Stimulated activated CD4-positive, alpha-beta T cell treated with anti-CD3 and anti-CD28 coated beads, Interleukin-4, amount 100 ng/mL, for 4 hours (primary cell): ENCODE data around the gene IRX6.

Experiments used
- DNase-seq, 2 experiments: peaks; one replicate each; pipeline ENCODE4 v3.0.0-alpha.2; 2020

IRX6 gene

GRCh38 chr16:55323637-55324271 lies at the start of gene IRX6:
Gene IRX6, plus strand, starts transcription at chr16:55324203. Its CDS starts 889 bp downstream, at chr16:55325092.
- DNase-seq = no peak

GRCh38 chr16:55274391-55274790 lies 49.6 kb upstream of the IRX6 start:
- no peak for DNase-seq

GRCh38 chr16:55275167-55275566 lies 48.8 kb upstream of the IRX6 start:
- DNase-seq = no peak

DNA sequence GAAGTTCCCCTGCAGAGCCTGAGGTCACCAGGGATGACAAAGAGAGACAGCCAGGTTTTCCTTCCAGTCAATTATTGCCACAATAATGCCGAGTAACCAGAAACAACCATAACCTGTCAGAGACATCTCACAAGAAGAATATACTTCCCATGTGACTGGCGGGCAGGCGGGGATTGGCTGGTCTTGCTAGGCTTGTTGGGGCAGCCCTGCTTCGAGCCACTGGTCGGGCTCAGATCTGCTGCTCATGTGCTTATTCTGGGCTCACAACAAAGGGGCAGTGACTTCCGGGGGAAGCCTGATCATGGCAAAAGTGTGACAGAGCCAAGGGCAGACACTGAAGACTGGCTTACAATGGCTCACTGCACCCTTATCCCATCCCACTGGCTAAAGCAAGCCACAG lies 48.1 kb upstream of the IRX6 start:
- DNase-seq = no peak

GRCh38 chr16:55277536-55277935 lies 46.5 kb upstream of the IRX6 start:
- DNase-seq = no peak

DNA sequence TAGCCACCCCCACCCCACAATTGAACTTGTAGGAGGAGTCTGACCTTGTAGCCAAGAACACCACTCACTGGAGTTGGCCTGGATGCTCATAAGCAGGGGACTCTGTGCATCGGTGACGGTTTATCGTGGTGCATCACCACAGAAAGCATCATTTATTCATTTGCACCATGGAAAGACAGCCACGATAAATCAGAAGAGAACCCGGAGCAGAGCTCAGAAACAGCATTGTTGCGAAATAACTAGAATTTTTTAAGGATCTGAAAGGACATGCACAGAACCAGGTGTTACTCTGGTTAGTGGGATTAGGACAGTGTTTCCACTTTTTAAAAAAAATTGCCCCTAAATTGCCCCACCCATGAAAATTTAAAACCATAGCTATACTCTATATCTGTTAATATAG lies 44.4 kb upstream of the IRX6 start:
- no peak for DNase-seq

GRCh38 chr16:55280587-55280986 lies 43.4 kb upstream of the IRX6 start:
- no peak for DNase-seq

- DNase-seq = no peak
Observed at GRCh38 chr16:55282441-55282840, 41.6 kb upstream of the IRX6 start.

- DNase-seq = no peak
Observed at GRCh38 chr16:55283812-55284717, 39.9 kb upstream of the IRX6 start.

DNA sequence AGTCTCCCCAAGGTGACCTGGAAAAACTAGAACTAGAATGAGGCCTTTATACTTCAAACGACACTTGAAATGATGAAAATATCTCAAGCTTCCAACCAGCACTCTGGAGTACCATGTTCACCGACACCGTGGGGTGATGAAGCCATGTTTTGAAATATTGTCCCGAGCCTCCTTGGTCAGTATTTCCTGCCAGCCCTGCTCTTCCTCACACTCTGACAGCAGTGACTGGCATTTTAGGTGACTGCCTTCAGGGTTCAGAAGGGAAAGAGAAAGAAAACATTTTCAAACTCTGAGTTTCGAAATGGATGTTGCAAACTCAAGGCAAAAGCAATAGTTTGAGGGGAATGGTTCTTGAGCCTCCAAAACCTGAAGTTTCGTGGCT lies 39.3 kb upstream of the IRX6 start:
- DNase-seq = no peak

DNA sequence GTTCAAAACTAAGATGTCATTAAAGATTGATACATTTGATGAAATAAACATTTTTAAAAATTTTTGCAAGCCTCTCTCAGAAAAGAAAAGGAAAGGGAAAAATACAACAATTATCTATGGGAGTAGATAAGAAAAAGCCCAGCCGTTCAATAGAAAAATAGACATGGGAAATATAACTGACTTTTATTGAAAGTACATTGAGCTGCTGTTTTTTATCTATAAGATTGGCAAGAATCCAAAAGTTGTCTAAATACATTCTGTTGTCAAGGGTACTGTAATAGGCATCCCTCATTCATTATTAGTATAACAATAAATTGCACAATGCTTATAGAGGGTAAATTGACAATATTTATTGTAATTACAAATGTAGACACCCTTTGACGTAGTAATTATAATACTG lies 38.4 kb upstream of the IRX6 start:
- DNase-seq = no peak

- no peak for DNase-seq
Observed at GRCh38 chr16:55289353-55289752, 34.6 kb upstream of the IRX6 start.

DNA sequence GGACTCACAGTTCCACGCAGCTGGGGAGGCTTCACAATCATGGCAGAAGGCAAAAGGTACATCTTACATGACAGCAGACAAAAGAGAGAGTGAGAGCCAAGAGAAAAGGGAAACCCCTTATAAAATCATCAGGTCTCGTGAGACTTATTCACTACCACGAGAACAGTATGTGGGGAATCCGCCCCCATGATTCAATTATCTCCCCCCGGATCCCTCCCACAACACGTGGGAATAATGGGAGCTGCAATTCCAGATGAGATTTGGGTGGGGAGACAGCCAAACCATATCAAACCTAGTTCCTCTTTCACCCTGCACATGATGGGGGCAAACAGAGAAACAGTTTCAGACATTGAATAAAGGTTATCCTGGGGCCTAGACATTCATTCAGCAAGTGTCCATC lies 32.2 kb upstream of the IRX6 start:
- no peak for DNase-seq

- DNase-seq = no peak
Observed at GRCh38 chr16:55292491-55292890, 31.5 kb upstream of the IRX6 start.

- no peak for DNase-seq
Observed at GRCh38 chr16:55294129-55294528, 29.9 kb upstream of the IRX6 start.

GRCh38 chr16:55294931-55295342 lies 29.1 kb upstream of the IRX6 start:
- DNase-seq = no peak

GRCh38 chr16:55297062-55297909 lies 26.7 kb upstream of the IRX6 start:
- no peak for DNase-seq

DNA sequence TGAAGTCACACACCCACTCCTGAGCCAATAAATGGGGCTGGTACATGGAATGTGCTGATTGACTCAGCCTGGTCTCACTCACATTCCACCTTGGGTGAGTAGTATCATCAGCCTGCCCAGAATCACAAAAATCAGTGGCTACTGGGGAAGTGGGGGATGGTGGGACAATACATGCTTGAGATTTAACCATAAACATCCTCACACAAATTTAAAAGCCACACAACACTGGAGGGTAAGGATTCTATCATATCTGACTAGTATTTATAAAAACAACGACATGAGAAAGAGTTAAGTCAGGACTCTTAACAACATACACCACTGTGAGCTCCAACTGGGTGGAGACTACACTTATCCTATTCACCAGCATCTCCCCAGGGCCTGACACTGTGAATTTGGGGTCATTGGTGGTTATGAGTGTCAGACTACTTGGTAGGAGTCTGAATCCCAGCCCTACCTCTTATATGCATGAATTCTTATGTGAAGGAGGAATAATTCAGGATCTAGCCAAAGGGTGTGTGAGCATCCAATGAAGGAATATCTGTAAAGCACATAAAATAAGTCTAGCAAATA lies 26.0 kb upstream of the IRX6 start:
- DNase-seq = no peak

DNA sequence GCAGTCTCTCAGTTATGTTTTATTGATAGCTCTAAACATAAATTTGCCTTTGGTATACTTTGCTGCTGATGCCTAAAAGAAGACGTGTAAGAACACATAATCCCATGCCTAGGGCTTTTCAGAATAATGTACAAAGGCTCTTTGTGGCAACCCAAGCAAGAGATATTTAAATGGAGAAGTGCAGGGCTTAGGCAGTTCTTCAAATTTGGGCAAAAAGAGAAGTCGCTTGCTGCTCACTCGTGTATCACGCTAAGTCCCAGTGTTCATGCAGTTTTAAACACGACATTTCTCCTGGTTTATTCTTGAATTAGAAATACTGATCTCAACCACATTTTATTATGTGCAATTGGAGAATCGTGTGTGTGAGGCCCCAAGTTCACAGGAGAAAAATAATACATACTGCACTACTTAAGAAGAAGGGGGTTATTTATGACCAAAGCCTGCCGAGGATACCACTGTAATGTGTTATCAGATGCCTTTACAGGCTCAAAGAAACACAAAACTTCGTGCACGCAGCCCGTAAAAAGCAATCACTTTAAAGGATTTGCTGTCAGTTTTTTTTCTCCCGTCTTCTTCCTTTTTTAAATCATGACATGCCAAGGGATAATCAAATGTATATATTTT lies 22.5 kb upstream of the IRX6 start:
- DNase-seq = no peak

- no peak for DNase-seq
Observed at GRCh38 chr16:55302635-55303034, 21.4 kb upstream of the IRX6 start.

GRCh38 chr16:55308973-55309372 lies 15.0 kb upstream of the IRX6 start:
- DNase-seq = no peak

- no peak for DNase-seq
Observed at GRCh38 chr16:55322327-55322726, 1.7 kb upstream of the IRX6 start.
